GM10248 (cell line): Measurements from ENCODE around the gene SCAMP5.

Source experiments
- CTCF ChIA-PET: fragments of 300-600 bp; sonication (Branson Sonifier 250); formaldehyde crosslinking; extraction: SDS; loops from one replicate; lab custom pipeline; 2021; ENCODE audit warnings: antibody characterized with exemption; lab: Yijun Ruan, JAX
- POLR2A ChIA-PET: fragments of 350-650 bp; sonication (Branson Sonifier 250); formaldehyde crosslinking; extraction: SDS; loops from one replicate; lab custom pipeline; 2020; ENCODE audit warnings: antibody characterized with exemption; lab: Yijun Ruan, JAX
- DNase-seq: peaks from one replicate; pipeline ENCODE4 v3.0.0; 2012; ENCODE audit errors: extremely low spot score
- TF ChIP-seq, protein P1 (sequence below): IDR thresholded peaks from 2 replicates; pipeline ENCODE4 v1.5.1; 2012; ENCODE audit warnings: mild to moderate bottlenecking, low read depth; ENCODE audit errors: extremely low read depth, missing control alignments, control extremely low read depth

SCAMP5 gene

DNA sequence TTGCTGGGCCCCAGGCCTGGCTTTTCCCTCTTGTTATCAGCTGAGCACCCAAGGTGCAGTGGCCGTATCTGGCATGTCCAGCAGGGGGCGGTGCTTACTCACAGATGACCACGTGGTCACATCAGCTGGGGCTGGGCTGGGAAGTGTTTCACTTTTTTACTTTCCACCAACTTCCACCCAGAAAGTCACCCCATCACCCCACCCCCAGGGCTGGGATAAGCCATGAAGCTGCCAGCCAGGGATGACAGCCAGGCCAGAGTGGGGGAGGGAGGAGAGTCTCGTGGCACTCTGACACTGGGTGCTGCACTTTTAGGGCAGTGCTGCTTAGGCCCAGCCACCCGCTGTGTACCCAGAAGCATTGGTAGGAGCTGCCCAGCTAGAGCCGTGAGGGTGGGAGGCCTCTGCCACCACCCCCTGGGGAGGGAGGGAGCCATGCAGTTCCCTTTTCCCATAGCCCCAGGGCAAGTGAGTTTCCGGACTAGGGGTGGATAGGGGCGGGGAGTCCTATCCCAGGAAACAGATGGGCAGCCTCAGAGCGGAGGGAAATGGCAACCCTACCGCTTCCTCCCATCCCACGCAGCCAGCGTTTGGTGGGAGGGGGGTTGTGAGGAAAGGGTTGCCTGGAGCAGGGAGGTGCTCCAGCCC, 34.1 kb downstream of the SCAMP5 start:
- TF ChIP-seq, protein P1, sequence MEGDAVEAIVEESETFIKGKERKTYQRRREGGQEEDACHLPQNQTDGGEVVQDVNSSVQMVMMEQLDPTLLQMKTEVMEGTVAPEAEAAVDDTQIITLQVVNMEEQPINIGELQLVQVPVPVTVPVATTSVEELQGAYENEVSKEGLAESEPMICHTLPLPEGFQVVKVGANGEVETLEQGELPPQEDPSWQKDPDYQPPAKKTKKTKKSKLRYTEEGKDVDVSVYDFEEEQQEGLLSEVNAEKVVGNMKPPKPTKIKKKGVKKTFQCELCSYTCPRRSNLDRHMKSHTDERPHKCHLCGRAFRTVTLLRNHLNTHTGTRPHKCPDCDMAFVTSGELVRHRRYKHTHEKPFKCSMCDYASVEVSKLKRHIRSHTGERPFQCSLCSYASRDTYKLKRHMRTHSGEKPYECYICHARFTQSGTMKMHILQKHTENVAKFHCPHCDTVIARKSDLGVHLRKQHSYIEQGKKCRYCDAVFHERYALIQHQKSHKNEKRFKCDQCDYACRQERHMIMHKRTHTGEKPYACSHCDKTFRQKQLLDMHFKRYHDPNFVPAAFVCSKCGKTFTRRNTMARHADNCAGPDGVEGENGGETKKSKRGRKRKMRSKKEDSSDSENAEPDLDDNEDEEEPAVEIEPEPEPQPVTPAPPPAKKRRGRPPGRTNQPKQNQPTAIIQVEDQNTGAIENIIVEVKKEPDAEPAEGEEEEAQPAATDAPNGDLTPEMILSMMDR: peak; percentile 95
- CTCF ChIA-PET: interaction anchor here (0.7 to 10.7 kb wide), 32 partner anchors 9 to 321 kb away, joined by 3 to 167 read pairs (median 4); partner anchors contain the start of gene C15orf39
- peak; percentile 79 for DNase-seq
- POLR2A ChIA-PET: interaction anchor here (0.6 kb wide), 1 partner anchor 13 kb away, joined by 3 read pairs; no protein-coding TSS in a partner anchor

DNA sequence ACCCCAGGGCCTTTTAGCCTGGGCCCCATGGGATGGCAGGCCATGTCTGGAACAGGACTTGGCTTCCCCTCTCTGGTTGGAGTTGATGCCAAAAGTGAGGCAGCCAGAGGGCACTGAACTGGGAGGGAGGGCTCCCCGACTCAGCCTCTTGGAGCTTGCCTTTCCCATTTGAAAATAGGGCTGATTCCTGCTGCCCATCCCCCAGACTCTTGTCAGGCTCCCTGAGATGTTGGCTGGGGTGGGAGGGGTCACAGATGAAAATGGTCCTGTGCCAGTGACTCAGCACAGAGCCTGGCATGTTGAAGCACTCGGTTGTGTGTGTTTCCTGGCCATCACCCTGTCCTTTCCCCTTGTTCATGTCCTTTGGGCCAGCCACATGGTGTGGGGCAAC, 34.7 kb downstream of the SCAMP5 start:
- CTCF ChIA-PET: interaction anchor here (0.7 to 10.7 kb wide), 25 partner anchors 8 to 320 kb away, joined by 3 to 167 read pairs (median 4); partner anchors contain the start of gene C15orf39
- TF ChIP-seq, protein P1: no peak
- DNase-seq: no peak
- POLR2A ChIA-PET: interaction anchor here (1.8 kb wide), 1 partner anchor 14 kb away, joined by 5 read pairs; no protein-coding TSS in a partner anchor

DNA sequence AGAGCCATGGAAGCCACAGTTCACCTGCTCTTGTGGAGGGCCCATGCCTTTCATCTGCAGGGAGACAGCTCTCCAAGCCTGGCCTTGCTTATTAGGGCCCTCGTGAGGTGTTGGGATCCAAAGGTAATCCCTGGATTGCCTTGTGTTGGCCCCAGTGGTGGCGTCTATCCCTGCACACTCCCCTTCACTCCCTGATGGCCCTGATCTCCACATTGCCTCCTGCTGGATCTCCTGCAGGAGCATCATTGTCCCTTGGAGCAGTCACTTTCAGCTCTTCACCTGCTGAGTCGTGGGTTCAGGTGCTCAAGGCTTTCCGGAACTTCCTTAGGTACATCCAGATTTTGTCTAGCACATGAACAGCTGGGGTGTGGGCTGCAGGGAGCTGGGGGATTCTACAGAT, 35.1 kb downstream of the SCAMP5 start:
- TF ChIP-seq, protein P1: no peak
- ChIA-PET POLR2A (interaction anchor here (1.8 kb wide), 1 partner anchor 13 kb away, joined by 5 read pairs; no protein-coding TSS in a partner anchor), CTCF (interaction anchor here (1.0 to 10.7 kb wide), 13 partner anchors 11 to 219 kb away, joined by 3 to 167 read pairs (median 8); partner anchors contain the start of gene C15orf39)
- DNase-seq: no peak

DNA sequence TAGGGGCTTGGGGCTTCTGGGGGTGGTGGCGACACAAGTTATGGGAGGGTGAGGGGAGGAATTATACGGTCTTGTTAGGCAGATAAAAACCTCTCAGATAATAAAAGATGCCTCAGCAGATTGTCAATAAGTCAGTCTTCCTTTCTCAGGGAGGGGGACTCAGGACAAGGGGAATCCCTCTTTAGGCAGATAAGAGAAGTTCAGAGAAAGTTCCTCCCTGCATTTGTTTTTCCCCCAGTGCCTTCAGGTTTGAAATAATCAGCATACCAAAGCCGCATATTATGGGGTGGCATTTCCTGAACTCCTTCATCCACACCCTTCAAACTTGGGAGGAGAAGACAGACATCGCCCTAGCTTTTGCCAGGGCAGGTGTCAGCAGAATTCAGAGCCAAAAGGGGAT, 36.5 kb downstream of the SCAMP5 start:
- TF ChIP-seq, protein P1: no peak
- CTCF ChIA-PET: interaction anchor here (1.9 to 10.7 kb wide), 3 partner anchors 165 to 175 kb away, joined by 8 to 167 read pairs (median 54); partner anchors contain the start of gene C15orf39
- POLR2A ChIA-PET: interaction anchor here (0.6 to 1.8 kb wide), 2 partner anchors 12 to 167 kb away, joined by 3 to 5 read pairs; no protein-coding TSS in a partner anchor
- no peak for DNase-seq

- DNase-seq: no peak
- TF ChIP-seq, protein P1: no peak
- POLR2A ChIA-PET: interaction anchor here (0.6 kb wide), 1 partner anchor 145 kb away, joined by 3 read pairs; no protein-coding TSS in a partner anchor
- CTCF ChIA-PET: interaction anchor here (10.7 kb wide), 1 partner anchor 174 kb away, joined by 167 read pairs; no protein-coding TSS in a partner anchor
These were observed 37.0 kb downstream of the SCAMP5 start for GRCh38 chr15:75032395-75032794.

DNA sequence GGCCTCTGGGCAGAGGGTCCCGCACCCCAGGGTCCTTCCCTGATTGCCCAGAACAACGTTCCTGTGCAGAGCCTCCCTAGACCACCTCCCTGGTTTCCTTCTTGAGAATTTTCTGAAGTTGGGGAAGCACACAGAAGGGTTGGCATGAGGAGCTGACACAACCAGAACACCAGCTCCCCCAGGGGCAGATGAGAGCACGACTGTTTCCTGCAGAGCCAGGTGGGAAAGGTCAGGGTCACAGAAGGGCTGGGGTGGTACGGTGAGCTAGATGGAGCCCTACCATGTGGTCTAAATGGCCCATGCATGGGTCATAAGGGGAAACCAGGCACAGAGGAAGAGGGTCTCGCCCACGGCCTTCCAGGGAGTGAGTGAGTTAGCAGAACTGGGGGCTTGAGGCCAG, 38.4 kb downstream of the SCAMP5 start:
- TF ChIP-seq, protein P1: no peak
- DNase-seq: no peak
- ChIA-PET CTCF (interaction anchor here (0.9 to 2.2 kb wide), 10 partner anchors 10 to 241 kb away, joined by 3 to 25 read pairs (median 3); partner anchors contain the start of gene C15orf39), POLR2A (interaction anchor here (0.6 to 1.6 kb wide), 3 partner anchors 9 to 167 kb away, joined by 3 to 7 read pairs (median 4); no protein-coding TSS in a partner anchor)
